Gastroesophageal sphincter (tissue), 3 donors: ENCODE results near the gene OR7A5.
"Not testable (repeated sequence)": the region's sequence is repeated elsewhere in the genome, so short reads cannot be mapped to it uniquely, and the experiment has no call there.

Experiments
- CTCF ChIP-seq, 4 experiments: fragments of 200-600 bp in 2 of 4; fragments of 450-650 bp in 2 of 4; sonication (generic) in 1 of 4; IDR thresholded peaks; one replicate each; pipeline ENCODE4 v1.5.1; 2017 to 2019; ENCODE audit warnings: antibody characterized with exemption in 4 of 4, mild to moderate bottlenecking in 2 of 4, moderate library complexity in 2 of 4
- POLR2A ChIP-seq, 2 donors: fragments of 450-650 bp; IDR thresholded peaks; one replicate each; pipeline ENCODE4 v1.6.1; 2017; ENCODE audit warnings: antibody characterized with exemption in 2 of 2, mild to moderate bottlenecking in 2 of 2, moderate library complexity in 1 of 2

- not testable (repeated sequence) for TF ChIP-seq POLR2A, CTCF (IDR thresholded peaks at IDR 0.05)
These were observed 53.1 kb downstream of the OR7A5 start for GRCh38 chr19:14781713-14782536.
